ENCODE results near the gene SPEF1. TPM values are rescaled to one million over a fixed set of nuclear protein-coding genes. Genes with fewer than 3 reads are reported as not detected.
"Not testable (repeated sequence)": the region's sequence is repeated elsewhere in the genome, so short reads cannot be mapped to it uniquely, and the experiment has no call there.

SPEF1 gene
- 1.2 TPM in 1 of 2 replicates, not detected in the other for total RNA-seq

GRCh38 chr20:3781153-3781910 is at the start of gene SPEF1:
Gene SPEF1 (minus strand): TSS chr20:3781448. CDS start chr20:3781287, 161 bp downstream.
- peak; percentile 91 for DNase-seq (ENCODE audit: low read depth)

- DNase-seq (ENCODE audit: low read depth), result not testable (repeated sequence)
Observed at GRCh38 chr20:3829891-3830290, 48.6 kb upstream of the SPEF1 start.

GRCh38 chr20:3828798-3829197 is 47.5 kb upstream of the SPEF1 start:
- no peak for DNase-seq (ENCODE audit: low read depth)

- no peak for DNase-seq (ENCODE audit: low read depth)
Observed at GRCh38 chr20:3826420-3826819, 45.2 kb upstream of the SPEF1 start.

GRCh38 chr20:3825526-3825925 is 44.3 kb upstream of the SPEF1 start:
- DNase-seq (ENCODE audit: low read depth), result no peak

- no peak for DNase-seq (ENCODE audit: low read depth)
Observed at GRCh38 chr20:3823881-3824280, 42.6 kb upstream of the SPEF1 start.

GRCh38 chr20:3821996-3822395 is 40.7 kb upstream of the SPEF1 start:
- no peak for DNase-seq (ENCODE audit: low read depth)

GRCh38 chr20:3820901-3821727 is 39.9 kb upstream of the SPEF1 start:
- no peak for DNase-seq (ENCODE audit: low read depth)

GRCh38 chr20:3820048-3820900 is 39.0 kb upstream of the SPEF1 start, which contains the start of gene AP5S1:
Gene AP5S1 (plus strand): TSS chr20:3820547. CDS start chr20:3822118, 1,571 bp downstream.
- DNase-seq (ENCODE audit: low read depth), result peak; percentile 89

- no peak for DNase-seq (ENCODE audit: low read depth)
Observed at GRCh38 chr20:3819411-3820047, 38.3 kb upstream of the SPEF1 start.

- DNase-seq (ENCODE audit: low read depth), result peak; percentile 72
Observed at GRCh38 chr20:3818155-3819151, 37.2 kb upstream of the SPEF1 start.

- no peak for DNase-seq (ENCODE audit: low read depth)
Observed at GRCh38 chr20:3815703-3816315, 34.6 kb upstream of the SPEF1 start.

- DNase-seq (ENCODE audit: low read depth), result no peak
Observed at GRCh38 chr20:3814928-3815495, 33.8 kb upstream of the SPEF1 start.

GRCh38 chr20:3813848-3814581 is 32.8 kb upstream of the SPEF1 start:
- DNase-seq (ENCODE audit: low read depth), result no peak

GRCh38 chr20:3812975-3813847 is 32.0 kb upstream of the SPEF1 start:
- no peak for DNase-seq (ENCODE audit: low read depth)

- no peak for DNase-seq (ENCODE audit: low read depth)
Observed at GRCh38 chr20:3812259-3812681, 31.0 kb upstream of the SPEF1 start.

GRCh38 chr20:3811467-3812258 is 30.4 kb upstream of the SPEF1 start:
- DNase-seq (ENCODE audit: low read depth), result peak; percentile 96
